ENCODE measurements around the gene FRMD8. TPM values are rescaled to one million over a fixed set of nuclear protein-coding genes. Genes with fewer than 3 reads are reported as not detected.

Gene FRMD8
- total RNA-seq, 4 donors from 2014 or later = 19.9 to 31.5 (median 21.3) TPM

DNA sequence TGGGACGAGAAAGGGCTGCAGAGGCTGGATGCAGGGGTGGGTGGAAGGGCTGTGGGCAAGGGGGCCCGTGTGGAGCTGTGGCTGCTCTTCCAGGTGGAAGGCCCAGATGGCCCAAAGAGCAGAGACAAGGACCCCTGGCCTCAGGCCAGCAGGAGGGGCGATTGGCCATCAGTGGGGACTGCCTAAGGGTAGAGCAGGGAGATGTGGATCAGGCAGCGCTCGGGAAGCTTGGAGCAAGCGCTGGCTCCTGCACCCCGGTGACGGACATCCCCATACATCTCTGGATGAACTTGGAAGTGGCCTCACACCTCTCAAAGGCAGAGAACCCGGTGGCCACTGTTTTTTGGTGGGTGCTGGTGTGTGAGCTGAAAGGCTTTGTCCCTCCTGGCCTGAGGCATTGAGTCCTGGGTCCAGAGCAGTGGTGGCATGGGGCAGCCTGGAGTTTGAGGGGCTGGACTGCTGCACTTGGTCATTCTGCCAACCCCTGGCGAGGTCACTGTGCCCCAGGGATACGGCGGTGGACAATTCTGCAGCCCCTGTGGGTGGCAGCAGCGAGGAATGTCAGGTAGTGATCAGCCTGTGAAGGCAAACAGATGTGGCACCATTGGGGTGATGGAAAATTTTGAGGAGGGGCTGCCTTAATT is 5.9 kb downstream of the FRMD8 start:
- Histone ChIP-seq H3K27me3 (no peaks in the 10 kb centered on the region), H3K9me3 (no peaks in the 10 kb centered on the region), H3K4me3 (no peak overlapping the region), H3K36me3 (peaks cover 0 to 74% of the 10 kb centered on the region in 2 donors), H3K27ac (peak overlapping the region in 2 of 4 donors; percentile 63 to 97), H3K4me1 (peaks cover 0 to 58% (median 23%) of the 10 kb centered on the region in 3 donors)
- ATAC-seq = no peak
- TF ChIP-seq, protein P1, sequence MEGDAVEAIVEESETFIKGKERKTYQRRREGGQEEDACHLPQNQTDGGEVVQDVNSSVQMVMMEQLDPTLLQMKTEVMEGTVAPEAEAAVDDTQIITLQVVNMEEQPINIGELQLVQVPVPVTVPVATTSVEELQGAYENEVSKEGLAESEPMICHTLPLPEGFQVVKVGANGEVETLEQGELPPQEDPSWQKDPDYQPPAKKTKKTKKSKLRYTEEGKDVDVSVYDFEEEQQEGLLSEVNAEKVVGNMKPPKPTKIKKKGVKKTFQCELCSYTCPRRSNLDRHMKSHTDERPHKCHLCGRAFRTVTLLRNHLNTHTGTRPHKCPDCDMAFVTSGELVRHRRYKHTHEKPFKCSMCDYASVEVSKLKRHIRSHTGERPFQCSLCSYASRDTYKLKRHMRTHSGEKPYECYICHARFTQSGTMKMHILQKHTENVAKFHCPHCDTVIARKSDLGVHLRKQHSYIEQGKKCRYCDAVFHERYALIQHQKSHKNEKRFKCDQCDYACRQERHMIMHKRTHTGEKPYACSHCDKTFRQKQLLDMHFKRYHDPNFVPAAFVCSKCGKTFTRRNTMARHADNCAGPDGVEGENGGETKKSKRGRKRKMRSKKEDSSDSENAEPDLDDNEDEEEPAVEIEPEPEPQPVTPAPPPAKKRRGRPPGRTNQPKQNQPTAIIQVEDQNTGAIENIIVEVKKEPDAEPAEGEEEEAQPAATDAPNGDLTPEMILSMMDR (IDR thresholded peaks at IDR 0.05) = no peak
- no peak for TF ChIP-seq POLR2AphosphoS5 (IDR thresholded peaks at IDR 0.05)
- no peak for TF ChIP-seq EP300 (IDR thresholded peaks at IDR 0.05)
- TF ChIP-seq POLR2A (IDR thresholded peaks at IDR 0.05) = no peak
- 80 to 87% methylated on average over 3 of the region's 13 CpGs for WGBS, 2 donors (ENCODE audit: low coverage in 1 of 2)

GRCh38 chr11:65392899-65393298 is 6.5 kb downstream of the FRMD8 start:
- Histone ChIP-seq H3K27me3 (no peaks in the 10 kb centered on the region), H3K36me3 (peaks cover 0 to 80% of the 10 kb centered on the region in 2 donors), H3K4me3 (no peak overlapping the region), H3K4me1 (peaks cover 0 to 52% (median 18%) of the 10 kb centered on the region in 3 donors), H3K27ac (no peak overlapping the region), H3K9me3 (no peaks in the 10 kb centered on the region)
- WGBS, 2 donors (ENCODE audit: low coverage in 1 of 2) = 75 to 78% methylated on average over 3 to 4 of the region's 5 CpGs
- ATAC-seq = no peak
- TF ChIP-seq, protein P1 (IDR thresholded peaks at IDR 0.05) = no peak
- TF ChIP-seq EP300 (IDR thresholded peaks at IDR 0.05) (no peak), POLR2A (IDR thresholded peaks at IDR 0.05) (no peak), POLR2AphosphoS5 (IDR thresholded peaks at IDR 0.05) (no peak)

DNA sequence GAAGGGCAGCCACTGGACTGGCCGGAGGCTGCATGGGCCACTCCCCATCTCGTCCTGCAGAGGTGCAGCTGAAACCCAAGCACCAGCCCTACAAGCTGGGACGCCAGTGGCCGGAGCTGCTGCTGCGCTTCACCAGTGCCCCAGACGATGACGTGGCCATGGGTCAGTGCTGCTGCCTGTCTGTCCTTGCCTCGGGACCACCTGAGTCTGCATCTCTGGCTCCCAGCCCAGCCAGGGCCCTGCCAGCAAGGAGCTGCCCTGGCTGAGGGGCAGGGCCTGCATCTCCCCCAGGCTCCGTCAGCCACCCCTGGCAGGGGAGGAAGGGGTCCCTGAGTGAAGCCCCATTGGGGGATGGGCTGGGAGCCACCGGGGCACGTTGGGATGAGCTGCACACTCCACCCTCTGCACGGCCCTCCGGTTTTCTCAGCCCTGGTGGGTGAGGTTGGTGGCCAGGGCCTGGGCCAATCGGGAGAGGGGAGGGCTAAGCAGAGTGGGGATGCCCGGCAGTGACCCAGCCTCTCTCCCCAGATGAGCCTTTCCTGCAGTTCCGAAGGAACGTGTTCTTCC is 7.2 kb downstream of the FRMD8 start:
- WGBS, 2 donors (ENCODE audit: low coverage in 1 of 2) = 80% methylated on average over 4 of the region's 17 CpGs; no CpG with 5 or more reads in 1 of the 2 donors
- Histone ChIP-seq H3K27me3 (no peaks in the 10 kb centered on the region), H3K4me1 (peaks cover 0 to 45% (median 14%) of the 10 kb centered on the region in 3 donors), H3K4me3 (no peak overlapping the region), H3K9me3 (no peaks in the 10 kb centered on the region), H3K27ac (no peak overlapping the region), H3K36me3 (peaks cover 0 to 82% of the 10 kb centered on the region in 2 donors)
- TF ChIP-seq EP300 (IDR thresholded peaks at IDR 0.05) (no peak), POLR2AphosphoS5 (IDR thresholded peaks at IDR 0.05) (no peak), POLR2A (IDR thresholded peaks at IDR 0.05) (no peak)
- TF ChIP-seq, protein P1 (IDR thresholded peaks at IDR 0.05) = no peak
- ATAC-seq = no peak

DNA sequence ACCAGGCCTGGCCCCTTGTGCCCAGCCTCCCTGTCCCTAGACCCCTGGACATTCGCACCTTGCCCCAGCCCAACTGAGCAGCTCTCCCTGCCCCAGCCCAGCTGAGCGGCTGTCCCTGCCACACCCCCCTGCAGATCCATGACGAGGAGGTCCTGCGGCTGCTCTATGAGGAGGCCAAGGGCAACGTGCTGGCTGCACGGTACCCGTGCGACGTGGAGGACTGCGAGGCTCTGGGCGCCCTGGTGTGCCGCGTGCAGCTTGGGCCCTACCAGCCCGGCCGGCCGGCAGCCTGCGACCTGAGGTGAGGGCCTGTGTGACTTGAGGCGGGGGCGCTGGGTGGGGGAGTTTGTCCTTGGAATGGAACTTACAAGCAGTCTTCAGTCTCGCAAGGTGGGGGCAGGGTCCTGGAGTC is 7.7 kb downstream of the FRMD8 start:
- no peak for ATAC-seq
- no peaks in the 10 kb centered on the region for H3K27me3 ChIP-seq
- H3K36me3 ChIP-seq = peaks cover 0 to 84% of the 10 kb centered on the region in 2 donors
- no peak overlapping the region for H3K27ac ChIP-seq
- no peaks in the 10 kb centered on the region for H3K9me3 ChIP-seq
- H3K4me1 ChIP-seq = peaks cover 0 to 39% (median 12%) of the 10 kb centered on the region in 3 donors
- no peak overlapping the region for H3K4me3 ChIP-seq
- WGBS, 2 donors (ENCODE audit: low coverage in 1 of 2) = 86% methylated on average over 6 of the region's 20 CpGs; no CpG with 5 or more reads in 1 of the 2 donors
- TF ChIP-seq POLR2AphosphoS5 (IDR thresholded peaks at IDR 0.05) (no peak), POLR2A (IDR thresholded peaks at IDR 0.05) (no peak), EP300 (IDR thresholded peaks at IDR 0.05) (no peak)
- TF ChIP-seq, protein P1 (IDR thresholded peaks at IDR 0.05) = no peak
